Measurements from ENCODE around the gene PPP1R26. TPM values are rescaled to one million over a fixed set of nuclear protein-coding genes. Genes with fewer than 3 reads are reported as not detected.

Gene PPP1R26
- total and polyA plus RNA-seq, 9 of the 15 experiments (the other 6 are each of a cell fraction or from before 2014, with no cell fraction given), result 0.77 to 26.8 (median 9.3) TPM

DNA sequence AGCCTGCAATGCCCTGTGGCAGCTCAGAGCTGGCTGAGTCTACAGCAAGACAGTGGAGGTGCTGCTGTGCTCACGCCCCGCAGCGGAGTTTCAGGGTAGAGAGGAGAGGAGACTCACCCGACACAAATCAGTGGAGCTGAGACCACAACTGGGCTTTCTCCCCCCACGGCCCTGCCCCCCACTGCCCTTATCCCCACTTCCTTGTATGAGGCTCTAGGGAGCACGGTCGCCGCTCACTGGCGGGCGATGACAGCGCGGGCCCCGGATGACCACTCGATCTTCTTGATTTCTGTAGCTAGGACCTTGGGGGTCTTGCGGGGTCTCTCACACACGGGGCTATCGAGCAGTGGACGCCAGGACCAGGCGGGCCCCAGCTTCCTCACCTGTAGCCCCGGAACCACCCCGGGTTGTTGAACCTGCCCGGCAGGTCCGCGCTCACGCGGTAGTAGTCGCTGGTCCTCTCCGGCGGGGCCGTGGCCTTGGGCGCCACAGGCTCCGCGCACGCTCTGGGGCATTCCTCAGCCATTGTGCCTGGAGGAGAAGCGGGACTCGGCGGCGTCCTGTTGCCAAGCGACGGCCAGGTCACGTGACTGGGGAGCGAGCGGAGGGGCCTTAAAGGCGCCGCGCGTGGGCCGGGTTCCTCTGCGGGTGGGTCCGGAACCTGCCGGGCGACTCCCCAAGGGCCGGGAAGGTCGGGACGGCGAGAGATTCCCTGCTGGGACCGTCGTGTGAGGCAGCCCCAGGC lies 19.9 kb downstream of the PPP1R26 start (continued):
- peak; percentile 15 for TF ChIP-seq KDM5B (IDR thresholded peaks at IDR 0.05; ENCODE audit: insufficient replicate concordance, low read depth, low read length)
- no peak for TF ChIP-seq KLF6 (CRISPR knock-in tag; IDR thresholded peaks at IDR 0.05; ENCODE audit: borderline replicate concordance)
- TF ChIP-seq, protein P1, sequence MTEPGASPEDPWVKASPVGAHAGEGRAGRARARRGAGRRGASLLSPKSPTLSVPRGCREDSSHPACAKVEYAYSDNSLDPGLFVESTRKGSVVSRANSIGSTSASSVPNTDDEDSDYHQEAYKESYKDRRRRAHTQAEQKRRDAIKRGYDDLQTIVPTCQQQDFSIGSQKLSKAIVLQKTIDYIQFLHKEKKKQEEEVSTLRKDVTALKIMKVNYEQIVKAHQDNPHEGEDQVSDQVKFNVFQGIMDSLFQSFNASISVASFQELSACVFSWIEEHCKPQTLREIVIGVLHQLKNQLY (CRISPR knock-in tag; conservative IDR thresholded peaks at IDR 0.05), result no peak
- peak; percentile 95 for TF ChIP-seq MXI1 (IDR thresholded peaks at IDR 0.05; ENCODE audit: low read depth, low read length)
- TF ChIP-seq RNF2 (IDR thresholded peaks at IDR 0.05), result peak; percentile 59
- TF ChIP-seq STAT5A (IDR thresholded peaks at IDR 0.05; ENCODE audit: borderline replicate concordance, low read length), result no peak
- no peak for TF ChIP-seq TAL1 (IDR thresholded peaks at IDR 0.05)
- peak; percentile 97 for TF ChIP-seq RFX1 (IDR thresholded peaks at IDR 0.05)
- TF ChIP-seq KHSRP (IDR thresholded peaks at IDR 0.05), result no peak
- TF ChIP-seq RUNX1 (IDR thresholded peaks at IDR 0.05; ENCODE audit: low read depth), result no peak
- TF ChIP-seq ARHGAP35 (IDR thresholded peaks at IDR 0.05; ENCODE audit: partially characterized antibody), result no peak
- TF ChIP-seq JUNB (CRISPR knock-in tag; conservative IDR thresholded peaks at IDR 0.05), result no peak
- TF ChIP-seq GTF2F1 (IDR thresholded peaks at IDR 0.05; ENCODE audit: low read depth, low read length), result no peak
- no peak for TF ChIP-seq NFIC (IDR thresholded peaks at IDR 0.05)
- TF ChIP-seq ZNF561 (CRISPR knock-in tag; conservative IDR thresholded peaks at IDR 0.05), result no peak
- TF ChIP-seq RAD21 (CRISPR knock-in tag; conservative IDR thresholded peaks at IDR 0.05 in 1 of 2, IDR thresholded peaks at IDR 0.05 in 1 of 2), result peak in 1 of 2 experiments; percentile 8; a peak in 1 of 4 replicates
- no peak for TF ChIP-seq THRAP3 (IDR thresholded peaks at IDR 0.05; ENCODE audit: borderline replicate concordance)
- TF ChIP-seq TCF3 (CRISPR knock-in tag; IDR thresholded peaks at IDR 0.05), result no peak
- no peak for TF ChIP-seq ELF2 (CRISPR knock-in tag; IDR thresholded peaks at IDR 0.05)
- TF ChIP-seq, protein P2, sequence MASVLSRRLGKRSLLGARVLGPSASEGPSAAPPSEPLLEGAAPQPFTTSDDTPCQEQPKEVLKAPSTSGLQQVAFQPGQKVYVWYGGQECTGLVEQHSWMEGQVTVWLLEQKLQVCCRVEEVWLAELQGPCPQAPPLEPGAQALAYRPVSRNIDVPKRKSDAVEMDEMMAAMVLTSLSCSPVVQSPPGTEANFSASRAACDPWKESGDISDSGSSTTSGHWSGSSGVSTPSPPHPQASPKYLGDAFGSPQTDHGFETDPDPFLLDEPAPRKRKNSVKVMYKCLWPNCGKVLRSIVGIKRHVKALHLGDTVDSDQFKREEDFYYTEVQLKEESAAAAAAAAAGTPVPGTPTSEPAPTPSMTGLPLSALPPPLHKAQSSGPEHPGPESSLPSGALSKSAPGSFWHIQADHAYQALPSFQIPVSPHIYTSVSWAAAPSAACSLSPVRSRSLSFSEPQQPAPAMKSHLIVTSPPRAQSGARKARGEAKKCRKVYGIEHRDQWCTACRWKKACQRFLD (CRISPR knock-in tag; IDR thresholded peaks at IDR 0.05), result 0 out of 2 replicates have a peak, but pooled peaks have one; percentile 51
- peak; percentile 93 for TF ChIP-seq SAP30 (IDR thresholded peaks at IDR 0.05; ENCODE audit: borderline replicate concordance, insufficient read depth, low read depth, low read length, poor library complexity, severe bottlenecking)
- TF ChIP-seq MTF1 (CRISPR knock-in tag; IDR thresholded peaks at IDR 0.05; ENCODE audit: borderline replicate concordance), result no peak
- TF ChIP-seq WHSC1 (IDR thresholded peaks at IDR 0.05; ENCODE audit: low read length), result no peak
- TF ChIP-seq, protein P3, sequence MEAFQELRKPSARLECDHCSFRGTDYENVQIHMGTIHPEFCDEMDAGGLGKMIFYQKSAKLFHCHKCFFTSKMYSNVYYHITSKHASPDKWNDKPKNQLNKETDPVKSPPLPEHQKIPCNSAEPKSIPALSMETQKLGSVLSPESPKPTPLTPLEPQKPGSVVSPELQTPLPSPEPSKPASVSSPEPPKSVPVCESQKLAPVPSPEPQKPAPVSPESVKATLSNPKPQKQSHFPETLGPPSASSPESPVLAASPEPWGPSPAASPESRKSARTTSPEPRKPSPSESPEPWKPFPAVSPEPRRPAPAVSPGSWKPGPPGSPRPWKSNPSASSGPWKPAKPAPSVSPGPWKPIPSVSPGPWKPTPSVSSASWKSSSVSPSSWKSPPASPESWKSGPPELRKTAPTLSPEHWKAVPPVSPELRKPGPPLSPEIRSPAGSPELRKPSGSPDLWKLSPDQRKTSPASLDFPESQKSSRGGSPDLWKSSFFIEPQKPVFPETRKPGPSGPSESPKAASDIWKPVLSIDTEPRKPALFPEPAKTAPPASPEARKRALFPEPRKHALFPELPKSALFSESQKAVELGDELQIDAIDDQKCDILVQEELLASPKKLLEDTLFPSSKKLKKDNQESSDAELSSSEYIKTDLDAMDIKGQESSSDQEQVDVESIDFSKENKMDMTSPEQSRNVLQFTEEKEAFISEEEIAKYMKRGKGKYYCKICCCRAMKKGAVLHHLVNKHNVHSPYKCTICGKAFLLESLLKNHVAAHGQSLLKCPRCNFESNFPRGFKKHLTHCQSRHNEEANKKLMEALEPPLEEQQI (IDR thresholded peaks at IDR 0.05), result no peak
- TF ChIP-seq ZNF165 (CRISPR knock-in tag; IDR thresholded peaks at IDR 0.05; ENCODE audit: borderline replicate concordance), result no peak
- TF ChIP-seq ERF (CRISPR knock-in tag; IDR thresholded peaks at IDR 0.05), result no peak; the same call in 1 of the 2 replicates

Data from K562 (cell line).